ENCODE data around the gene OPA1. TPM values are rescaled to one million over a fixed set of nuclear protein-coding genes. Genes with fewer than 3 reads are reported as not detected.

OPA1 gene
- total RNA-seq, 1 experiment from 2014 or later, result 75.4 TPM

GRCh38 chr3:193589129-193589528 is 3.9 kb upstream of the OPA1 start:
- Histone ChIP-seq H3K56ac (ENCODE audit: insufficient read length, low read depth, low read length) (no peak overlapping the region), H2BK5ac (ENCODE audit: insufficient read length, low read length) (no peak overlapping the region), H3K23me2 (ENCODE audit: insufficient read length, low read depth, low read length, poor library complexity, severe bottlenecking) (peaks cover 6% of the 10 kb centered on the region), H2BK120ac (ENCODE audit: low read depth, low read length, poor library complexity, severe bottlenecking) (no peak overlapping the region), H3K23ac (ENCODE audit: insufficient read length, low read depth, low read length) (no peak overlapping the region), H2AK5ac (ENCODE audit: insufficient read length, low read length) (no peak overlapping the region), H2AFZ (ENCODE audit: low read length) (no peak overlapping the region), H3K4ac (ENCODE audit: low read depth, low read length) (no peak overlapping the region), H2BK12ac (ENCODE audit: insufficient read length, low read depth, low read length) (no peak overlapping the region), H3K27me3 (ENCODE audit: insufficient read depth, low read length) (no peaks in the 10 kb centered on the region), H2BK20ac (ENCODE audit: low read depth, low read length, poor library complexity, severe bottlenecking) (no peak overlapping the region), H3K4me1 (ENCODE audit: insufficient read depth, low read length) (no peaks in the 10 kb centered on the region), H4K8ac (replicated peaks; ENCODE audit: insufficient read length, low read depth, low read length) (no peak overlapping the region), H4K20me1 (ENCODE audit: control insufficient read depth, insufficient read depth, insufficient read length) (no peaks in the 10 kb centered on the region), H3K27ac (ENCODE audit: insufficient read length, low read depth, low read length) (no peak overlapping the region), H2BK15ac (ENCODE audit: low read depth, low read length) (no peak overlapping the region), H3K79me1 (ENCODE audit: insufficient read depth, low read depth, low read length, poor library complexity, severe bottlenecking) (no peaks in the 10 kb centered on the region), H3K14ac (ENCODE audit: insufficient read depth, low read length) (no peak overlapping the region), H3K79me2 (ENCODE audit: insufficient read depth, low read length) (peaks cover 5% of the 10 kb centered on the region; the same call in 1 of the 2 replicates), H4K5ac (ENCODE audit: insufficient read length, low read depth, low read length) (no peak overlapping the region), H3K9me3 (ENCODE audit: control insufficient read depth, low read depth, low read length) (no peaks in the 10 kb centered on the region), H3K18ac (ENCODE audit: insufficient read length, low read depth, low read length) (no peak overlapping the region), H4K91ac (ENCODE audit: insufficient read length, low read depth, low read length) (no peak overlapping the region), H3T11ph (ENCODE audit: low read length) (no peak overlapping the region), H3K4me2 (ENCODE audit: insufficient read depth, insufficient read length, low read length) (no peak overlapping the region), H3K9ac (ENCODE audit: extremely low read depth, insufficient read length, low read length) (no peak overlapping the region)
- Mint-ChIP-seq H3K4me3 (no peak overlapping the region), H3K4me1 (peaks cover 7 to 17% of the 10 kb centered on the region in 2 experiments; a peak in 3 of 4 replicates), H3K27me3 (ENCODE audit: low read depth) (peaks cover 10% of the 10 kb centered on the region), H3K36me3 (ENCODE audit: insufficient read depth in 1 of 3, low read depth in 3 of 3) (no peaks in the 10 kb centered on the region), H3K27ac (no peak overlapping the region), H3K9me3 (no peaks in the 10 kb centered on the region; a peak in 2 of 5 replicates)
- WGBS (ENCODE audit: extremely low coverage, insufficient read length, low lambda C conversion rate), result no CpG with 5 or more reads among the region's 1 CpG
- DNase-seq, result no peak
- no peak for TF ChIP-seq CTCF (conservative IDR thresholded peaks at IDR 0.05)
